Measurements from ENCODE around the gene PDZD2.

DNA sequence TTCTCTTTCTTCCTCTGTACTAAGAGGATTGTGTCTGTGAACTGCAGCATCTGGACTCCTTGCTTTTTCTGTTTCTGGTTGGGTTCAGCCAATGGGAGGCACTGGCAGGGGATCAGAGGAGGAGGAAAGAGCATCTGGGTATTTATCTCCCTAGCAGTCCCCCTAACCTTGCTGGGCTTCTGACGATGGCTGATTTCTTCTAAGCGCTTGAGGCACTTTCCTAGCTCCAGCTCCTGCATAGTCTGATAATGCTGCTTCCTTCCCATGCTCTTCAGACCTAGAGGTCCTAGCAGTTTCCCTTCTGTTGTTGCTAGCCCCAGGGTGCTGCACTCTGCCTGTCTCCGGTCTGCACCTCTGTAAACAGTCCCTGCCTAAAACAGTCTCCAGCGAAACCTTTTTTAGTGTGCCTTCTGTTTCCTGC, 225.1 kb downstream of the PDZD2 start:
- TF ChIP-seq CTCF (IDR thresholded peaks at IDR 0.05; ENCODE audit: low read depth, low read length, poor library complexity, severe bottlenecking), result no peak
- TF ChIP-seq EZH2phosphoT487 (IDR thresholded peaks at IDR 0.05; ENCODE audit: borderline replicate concordance, low read length), result no peak

Data from DOHH2 (cell line).